Pancreas (tissue), 10 donors: Measurements from ENCODE around the gene DOK5. TPM values are rescaled to one million over a fixed set of nuclear protein-coding genes. Genes with fewer than 3 reads are reported as not detected.

Source experiments
- ATAC-seq, 4 donors: fragments of 200-7000 bp; cut with Tn5 transposase; one replicate each; pipeline versions ENCODE4 v1.8.0 to v1.9.1; 2020; ENCODE audit warnings: mild to moderate bottlenecking in 4 of 4, moderate library complexity in 4 of 4
- DNase-seq, 6 donors: peaks; one replicate each; pipeline ENCODE4 v3.0.0-alpha.2; 2020
- FAIRE-seq: peaks from 2 replicates; lab custom pipeline; 2012; peaks lifted over from hg19 to GRCh38; lab: Jason Lieb, UNC
- H3K27ac ChIP-seq, 4 donors: fragments of 200-600 bp; sonication (generic); 1 replicate in 3 of 4; 2 replicates in 1 of 4; pipeline versions ENCODE4 v1.5.0 to v1.8.0; 2020
- H3K27me3 ChIP-seq, 4 donors: fragments of 200-600 bp; one replicate each; pipeline ENCODE4 v1.8.0; 2021
- H3K36me3 ChIP-seq, 3 donors: fragments of 200-600 bp; sonication (generic) in 1 of 3; one replicate each; pipeline versions ENCODE4 v1.5.0 to v1.8.0; 2020 to 2021
- H3K4me1 ChIP-seq, 3 donors: fragments of 200-600 bp; one replicate each; pipeline ENCODE4 v1.8.0; 2021
- H3K4me3 ChIP-seq, 4 donors: fragments of 200-600 bp; sonication (generic) in 2 of 4; one replicate each; pipeline versions ENCODE4 v1.5.0 to v1.8.0; 2020 to 2021
- H3K9me3 ChIP-seq, 4 donors: fragments of 200-600 bp; one replicate each; pipeline ENCODE4 v1.8.0; 2021
- CTCF ChIP-seq, 4 donors: fragments of 200-600 bp; sonication (generic) in 3 of 4; IDR thresholded peaks; one replicate each; pipeline versions ENCODE4 v1.5.0 to v1.8.0; 2021; ENCODE audit warnings: antibody characterized with exemption in 4 of 4
- WGBS, 2 donors: extraction: QIAGEN DNeasy Blood & Tissue Kit; methylation state at CpG; one replicate each; pipeline ENCODE4 v1.1.7; 2013; 5-methylcytosine and 5-hydroxymethylcytosine counted together
- intact Hi-C, 3 donors: fragments of 100-400 bp; cut with DNase I; formaldehyde crosslinking; loops; one replicate each; pipeline versions ENCODE4 v1.11.1 to v1.14.2; 2022
- polyA plus RNA-seq, 2 donors: library from polyadenylated mRNA; stranded (reverse); fragments of 200-250 nt; gene quantifications; one replicate each; pipeline ENCODE4 v1.2.3, GENCODE V29; 2013
- total RNA-seq, 6 donors: library from RNA; stranded (reverse); fragmentation: NEBNext Ultra II Directional in 4 of 6; extraction: Animal tissue kit (Norgen Biotek cat#: 25700) in 4 of 6; gene quantifications; one replicate each; pipeline versions ENCODE4 v1.2.1 to v1.2.4, GENCODE V29; 2021 to 2023
- donor health status: healthy with polysubstance abuse.
- donor health status: DM: no; HTN: no; CAD: no; lungs with moderate emphysema.
- donor health status: DM: no; HTN: no; CAD: no.
- donor health status: control.
- donor health status: control.
- donor health status: Bipolar disorder and iron deficiency.
- donor health status: DM: yes; HTN: yes; CAD: no.
- donor health status: DM: no; HTN: no; CAD: no.
- donor health status: DM: no; HTN: no; CAD: no.
- donor health status: DM: yes; HTN: yes; CAD: no.

The DOK5 gene
- total and polyA plus RNA-seq, 8 donors: 0.24 to 1.2 (median 0.51) TPM

GRCh38 chr20:54535746-54536145 is 60.4 kb downstream of the DOK5 start:
- no peak for TF ChIP-seq CTCF (IDR thresholded peaks at IDR 0.05)
- FAIRE-seq: no peak
- no peaks in the 10 kb centered on the region for H3K4me1 ChIP-seq
- H3K27ac ChIP-seq: no peak overlapping the region
- H3K4me3 ChIP-seq: no peak overlapping the region
- intact Hi-C loops: no loop called here
- H3K36me3 ChIP-seq: no peaks in the 10 kb centered on the region
- no peaks in the 10 kb centered on the region for H3K9me3 ChIP-seq
- no peak for ATAC-seq
- H3K27me3 ChIP-seq: no peaks in the 10 kb centered on the region
- no peak for DNase-seq

GRCh38 chr20:54539521-54540046 is 64.2 kb downstream of the DOK5 start:
- H3K36me3 ChIP-seq: peaks cover 0 to 2% (median 0%) of the 10 kb centered on the region in 3 donors
- WGBS, 2 donors: 81 to 84% methylated on average over 7 of the region's 7 CpGs
- no peak for DNase-seq
- intact Hi-C loops: no loop called here
- ATAC-seq: no peak
- H3K9me3 ChIP-seq: no peaks in the 10 kb centered on the region
- H3K27me3 ChIP-seq: no peaks in the 10 kb centered on the region
- H3K4me1 ChIP-seq: no peaks in the 10 kb centered on the region
- TF ChIP-seq CTCF (IDR thresholded peaks at IDR 0.05): no peak
- H3K27ac ChIP-seq: no peak overlapping the region
- FAIRE-seq: no peak
- H3K4me3 ChIP-seq: no peak overlapping the region

GRCh38 chr20:54543369-54543768 is 68.0 kb downstream of the DOK5 start:
- TF ChIP-seq CTCF (IDR thresholded peaks at IDR 0.05): no peak
- Histone ChIP-seq H3K36me3 (peaks cover 0 to 2% (median 0%) of the 10 kb centered on the region in 3 donors), H3K27me3 (no peaks in the 10 kb centered on the region), H3K4me3 (no peak overlapping the region), H3K9me3 (no peaks in the 10 kb centered on the region), H3K4me1 (no peaks in the 10 kb centered on the region), H3K27ac (no peak overlapping the region)
- ATAC-seq (no peak), FAIRE-seq (no peak), DNase-seq (no peak)
- intact Hi-C loops: no loop called here
- 94 to 100% methylated on average over 2 of the region's 2 CpGs for WGBS, 2 donors

GRCh38 chr20:54545676-54546358 is 70.4 kb downstream of the DOK5 start:
- TF ChIP-seq CTCF (IDR thresholded peaks at IDR 0.05): no peak
- Histone ChIP-seq H3K27ac (no peak overlapping the region), H3K9me3 (no peaks in the 10 kb centered on the region), H3K36me3 (peaks cover 0 to 2% (median 0%) of the 10 kb centered on the region in 3 donors), H3K4me3 (no peak overlapping the region), H3K4me1 (no peaks in the 10 kb centered on the region), H3K27me3 (no peaks in the 10 kb centered on the region)
- no peak for FAIRE-seq
- DNase-seq: no peak
- no peak for ATAC-seq
- WGBS, 2 donors: 63 to 73% methylated on average over 4 of the region's 4 CpGs
- intact Hi-C loops: no loop called here

GRCh38 chr20:54548849-54549248 is 73.5 kb downstream of the DOK5 start:
- Histone ChIP-seq H3K9me3 (no peaks in the 10 kb centered on the region), H3K4me3 (no peak overlapping the region), H3K27me3 (no peaks in the 10 kb centered on the region), H3K27ac (no peak overlapping the region), H3K36me3 (peaks cover 0 to 2% (median 0%) of the 10 kb centered on the region in 3 donors), H3K4me1 (no peaks in the 10 kb centered on the region)
- no peak for FAIRE-seq
- WGBS, 2 donors: 90 to 93% methylated on average over 8 of the region's 8 CpGs
- no peak for DNase-seq
- TF ChIP-seq CTCF (IDR thresholded peaks at IDR 0.05): no peak
- no peak for ATAC-seq
- intact Hi-C loops: no loop called here
